ENCODE measurements around the gene ERBB4.
"Not testable (repeated sequence)": the region's sequence is repeated elsewhere in the genome, so short reads cannot be mapped to it uniquely, and the experiment has no call there.

Gene ERBB4

DNA sequence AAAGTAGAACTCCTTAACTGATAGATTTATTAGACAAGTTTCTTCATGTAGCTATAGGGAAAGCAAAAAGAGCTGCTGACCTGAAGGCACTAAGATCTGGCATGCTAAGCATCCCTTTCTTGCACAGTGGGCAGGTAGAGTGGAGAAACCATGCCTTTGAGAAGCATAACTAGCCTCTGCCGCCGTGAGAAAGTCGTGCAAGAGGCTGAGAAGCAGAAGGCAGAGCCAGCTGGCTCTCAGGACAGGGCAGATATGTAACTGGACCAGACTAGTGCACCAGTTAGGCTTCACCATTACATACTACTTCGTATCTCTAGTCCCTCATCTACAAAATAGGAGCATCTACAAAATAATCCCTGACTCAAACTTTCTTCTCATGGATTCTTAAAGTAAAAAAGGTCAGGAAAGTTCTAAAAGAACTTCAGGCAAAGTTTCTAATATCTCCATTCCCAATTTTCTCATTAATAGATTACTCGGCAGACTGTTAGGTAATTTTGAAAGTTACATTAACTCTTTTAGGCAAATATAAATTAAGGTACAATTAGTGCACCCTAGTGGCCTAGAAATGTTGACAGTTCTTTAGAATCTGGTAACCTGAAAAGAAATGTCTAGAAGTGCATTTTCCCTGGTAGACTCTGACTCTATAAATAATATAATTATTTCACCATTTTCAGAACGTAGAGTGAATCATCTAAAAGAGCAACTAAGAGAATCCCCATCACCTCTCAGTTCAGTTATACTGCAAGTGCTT is 10.3 kb downstream of the ERBB4 start:
- peak; percentile 11 for DNase-seq

GRCh38 chr2:212526059-212526458 is 12.5 kb downstream of the ERBB4 start:
- no peak for DNase-seq

GRCh38 chr2:212523756-212524155 is 14.8 kb downstream of the ERBB4 start:
- no peak for DNase-seq

DNA sequence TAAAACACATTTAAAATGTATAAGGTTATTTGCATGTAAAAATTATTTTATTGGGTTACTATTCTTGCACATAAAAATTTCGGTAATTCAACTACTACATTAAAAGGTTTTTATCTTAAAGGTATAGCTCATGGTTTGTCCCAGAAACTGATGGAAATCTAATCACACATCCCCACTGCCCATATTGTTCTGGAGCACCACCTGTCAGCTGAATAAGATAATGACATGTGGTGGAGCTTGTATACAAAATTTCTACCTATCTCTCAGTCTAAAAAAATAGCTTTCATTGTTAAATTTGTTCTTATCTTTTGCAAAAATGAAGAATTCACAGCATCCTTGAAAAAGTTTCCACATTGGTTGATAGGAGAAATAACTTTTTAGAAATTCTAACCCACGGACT is 18.3 kb downstream of the ERBB4 start:
- peak; percentile 33 for DNase-seq

DNA sequence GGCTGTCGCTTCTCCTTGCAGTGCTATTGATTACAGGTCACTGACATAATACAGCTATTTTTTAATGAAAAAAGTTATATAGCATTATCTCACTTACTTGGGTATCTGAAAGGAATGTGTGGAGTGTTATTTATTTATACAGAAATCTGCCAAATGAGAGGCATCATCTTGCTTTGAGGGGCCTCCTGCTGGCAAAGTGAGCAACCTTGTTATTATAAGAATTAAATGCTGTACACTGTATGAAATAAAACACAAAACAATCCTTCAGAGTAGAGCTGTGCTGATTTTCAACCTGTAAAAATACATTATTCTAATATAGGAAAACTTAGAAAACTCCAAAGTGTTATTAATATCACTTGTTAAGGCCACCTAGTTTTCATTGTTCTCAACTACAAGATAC is 20.9 kb downstream of the ERBB4 start:
- no peak for DNase-seq

- no peak for DNase-seq
Measured at GRCh38 chr2:212505586-212505985, 33.0 kb downstream of the ERBB4 start.

- DNase-seq = no peak
Measured at GRCh38 chr2:212495046-212495445, 43.6 kb downstream of the ERBB4 start.

GRCh38 chr2:212494418-212495020 is 44.1 kb downstream of the ERBB4 start:
- no peak for DNase-seq

DNA sequence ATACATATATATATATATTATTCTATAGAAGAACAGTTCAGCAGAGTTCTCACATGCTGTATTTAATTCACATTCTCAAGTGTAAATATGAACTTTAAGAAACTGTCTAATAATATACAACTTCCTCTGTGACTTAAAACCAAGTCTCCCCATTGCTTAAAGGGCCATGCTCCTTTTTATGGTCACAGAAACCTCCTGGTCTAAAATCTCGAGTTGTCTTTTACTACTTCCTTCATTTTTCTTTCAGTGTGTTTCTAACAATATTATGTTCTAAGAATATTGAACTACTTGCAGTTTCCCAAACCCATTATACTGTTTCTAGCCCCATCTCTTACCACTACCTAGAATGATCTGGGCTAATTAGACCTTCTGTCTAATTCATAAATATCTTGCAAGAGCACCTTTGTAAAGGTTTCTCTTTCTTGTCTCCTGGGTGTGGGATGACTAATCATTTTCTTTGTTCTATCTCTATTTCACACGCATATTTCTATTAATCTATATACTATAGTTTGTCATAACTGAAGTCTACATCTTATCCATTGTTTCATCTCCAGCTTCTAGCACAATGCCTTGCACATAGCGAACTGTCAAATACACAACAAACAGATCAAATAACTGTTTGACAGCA is 48.8 kb downstream of the ERBB4 start:
- peak; percentile 30 for DNase-seq

- no peak for DNase-seq
Measured at GRCh38 chr2:212488611-212489010, 50.0 kb downstream of the ERBB4 start.

GRCh38 chr2:212484563-212485080 is 54.0 kb downstream of the ERBB4 start:
- no peak for DNase-seq

GRCh38 chr2:212480447-212480846 is 58.2 kb downstream of the ERBB4 start:
- DNase-seq = no peak

- DNase-seq = peak; percentile 18
Measured at GRCh38 chr2:212477571-212477970, 61.0 kb downstream of the ERBB4 start.

GRCh38 chr2:212473211-212473610 is 65.4 kb downstream of the ERBB4 start:
- no peak for DNase-seq

GRCh38 chr2:212467551-212467950 is 71.1 kb downstream of the ERBB4 start:
- not testable (repeated sequence) for DNase-seq

DNA sequence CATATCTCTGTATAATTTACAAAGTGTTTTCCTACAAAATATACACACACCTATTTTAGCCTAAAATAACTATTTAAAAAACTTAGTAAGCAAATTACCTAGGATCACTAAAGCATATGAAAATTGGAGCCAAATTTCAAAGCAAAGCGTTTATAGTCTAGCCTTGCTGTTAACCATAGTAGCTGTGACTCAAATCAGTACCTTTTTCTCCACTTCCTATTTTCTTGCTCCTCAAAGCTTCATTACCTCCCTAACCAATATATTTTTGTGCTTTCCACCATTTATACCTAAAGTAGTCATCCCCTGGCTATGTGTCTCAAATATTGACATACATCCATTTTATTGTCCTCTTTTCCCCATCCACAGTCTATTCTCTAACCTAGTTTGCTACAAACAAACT is 73.1 kb downstream of the ERBB4 start:
- peak; percentile 13 for DNase-seq

- not testable (repeated sequence) for DNase-seq
Measured at GRCh38 chr2:212461708-212462107, 76.9 kb downstream of the ERBB4 start.

DNA sequence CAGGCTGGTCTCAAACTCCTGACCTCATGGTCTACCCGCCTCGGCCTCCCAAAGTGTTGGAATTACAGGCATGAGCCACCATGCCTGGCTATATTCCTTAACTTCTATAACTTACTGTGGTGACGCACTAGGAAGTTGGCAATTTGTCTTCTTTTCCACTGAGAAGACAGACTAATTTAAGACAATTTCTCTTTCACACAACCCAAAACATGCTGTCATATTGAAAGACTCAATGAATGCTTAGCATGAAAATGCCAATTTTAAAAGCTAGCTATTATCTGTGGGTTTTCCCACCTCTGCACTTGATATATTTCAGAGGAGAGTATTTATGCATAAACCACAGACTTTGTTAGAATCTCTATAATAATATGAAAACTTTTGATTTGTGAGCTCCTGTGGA is 84.5 kb downstream of the ERBB4 start:
- no peak for DNase-seq

DNA sequence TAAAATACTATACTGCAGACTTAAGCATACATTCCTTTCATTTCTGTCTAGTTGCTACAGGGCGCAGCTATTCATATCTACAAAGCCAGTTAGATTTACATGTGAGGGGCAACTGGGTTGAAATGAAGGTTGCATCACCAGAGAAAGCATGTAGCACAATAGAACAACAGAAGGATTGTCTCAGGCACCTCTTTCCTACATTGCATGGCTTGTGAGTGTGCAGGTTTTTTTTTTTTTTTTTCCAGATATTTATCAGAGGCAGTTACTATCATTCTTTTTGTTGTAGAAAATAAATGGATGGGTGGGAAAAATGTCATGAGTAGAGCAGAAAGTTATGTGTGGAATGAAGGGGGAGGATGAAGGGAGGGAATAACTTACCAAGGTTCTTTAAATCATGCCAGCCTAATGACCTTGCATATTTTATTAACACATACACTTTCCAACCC is 86.8 kb downstream of the ERBB4 start:
- no peak for DNase-seq

DNA sequence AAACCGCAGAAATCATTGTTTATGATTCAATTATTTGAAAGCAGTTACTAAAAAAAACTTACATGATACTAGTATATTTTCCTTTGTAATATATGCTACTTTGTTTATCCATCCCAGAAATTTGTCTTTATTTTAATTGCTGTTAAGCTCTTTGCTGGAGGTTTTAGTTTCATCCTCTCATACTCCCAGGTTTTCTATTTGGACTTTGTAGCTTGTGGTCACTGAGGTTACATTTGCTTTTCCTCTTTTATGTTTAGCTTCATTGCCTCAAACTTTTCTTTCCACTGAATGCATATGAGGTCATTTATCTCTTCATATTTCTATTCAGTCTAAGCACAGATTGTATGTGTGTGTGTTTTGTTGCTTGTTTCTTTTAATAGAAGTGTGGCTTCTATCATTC is 89.9 kb downstream of the ERBB4 start:
- DNase-seq = peak; percentile 6

DNA sequence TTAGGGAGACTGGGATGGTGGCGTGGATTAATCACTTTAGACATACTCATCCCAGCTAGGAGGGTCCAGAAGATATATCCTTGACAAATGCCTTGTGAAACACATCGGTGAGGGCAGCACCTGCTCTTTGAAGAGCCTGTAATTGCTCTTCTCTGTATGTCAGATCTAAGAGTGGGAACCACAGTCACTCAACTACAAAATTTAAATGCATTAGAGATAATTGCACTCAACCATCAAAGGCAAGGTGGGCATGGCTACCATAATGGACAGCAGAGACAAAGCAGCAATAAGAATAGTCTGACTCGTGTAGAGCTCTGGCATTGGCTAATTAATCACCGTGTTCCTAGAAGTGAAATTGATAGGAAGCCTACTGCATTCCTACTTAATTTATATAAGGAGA is 96.8 kb downstream of the ERBB4 start:
- no peak for DNase-seq

- peak; percentile 26 for DNase-seq
Measured at GRCh38 chr2:212441141-212441540, 97.5 kb downstream of the ERBB4 start.

DNA sequence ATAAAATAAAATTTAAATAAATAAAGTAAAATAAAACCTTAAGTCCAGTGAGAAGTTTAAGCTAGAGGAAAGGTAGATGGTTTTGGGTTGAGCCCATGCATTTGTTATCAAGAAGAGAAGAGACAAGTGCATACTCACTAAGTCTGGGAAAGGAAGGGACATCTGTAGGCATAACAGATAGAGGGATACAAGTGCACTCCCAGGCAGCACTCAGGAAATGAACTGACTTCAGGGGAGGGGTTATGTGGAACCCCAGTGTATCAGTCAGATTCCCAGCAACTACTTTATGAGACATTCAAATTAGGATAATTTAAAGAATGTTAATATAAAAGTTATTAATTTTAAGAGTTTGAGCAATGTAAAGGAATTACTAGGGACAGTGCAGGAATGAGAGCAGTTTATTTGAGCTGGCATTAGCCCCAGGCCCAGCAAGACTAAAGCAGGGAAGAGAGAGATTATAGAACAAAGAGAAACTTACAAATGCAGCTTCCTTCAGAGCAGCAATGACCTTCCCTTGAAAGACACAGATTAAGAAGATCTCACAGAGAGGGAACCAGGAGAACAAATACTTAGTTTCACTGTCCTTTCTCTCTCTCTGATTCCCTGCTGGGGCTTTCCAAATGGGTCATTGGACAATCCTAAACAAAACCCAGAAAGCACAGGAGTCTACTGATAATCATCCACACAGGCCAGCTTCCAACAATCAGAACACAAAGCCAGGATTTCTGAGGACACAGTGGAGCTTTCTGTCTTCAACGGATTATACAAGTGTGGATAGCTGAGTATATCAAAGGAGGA is 109.7 kb downstream of the ERBB4 start:
- no peak for DNase-seq

Measured in OCI-M1 (cell line).